GM12878 (cell line): ENCODE data around the gene PKD1L1.

Experiments
- CTCF ChIP-seq, 3 experiments: IDR thresholded peaks in 2 of 3; conservative IDR thresholded peaks in 1 of 3; 2 replicates each; pipeline ENCODE4 v1.5.1; 2011; ENCODE audit warnings: low read depth in 3 of 3, low read length in 3 of 3, mild to moderate bottlenecking in 3 of 3, control low read depth in 2 of 3, moderate library complexity in 2 of 3, inconsistent platforms in 1 of 3, mixed read lengths in 1 of 3; ENCODE audit not compliant: control insufficient read depth in 2 of 3, insufficient read depth in 1 of 3; ENCODE audit errors: extremely low read depth in 1 of 3
- EED ChIP-seq: sonication (generic); IDR thresholded peaks from 2 replicates; pipeline ENCODE4 v1.6.1; 2016; ENCODE audit warnings: antibody characterized with exemption, low read depth
- IKZF1 ChIP-seq: fragments of 450-650 bp; conservative IDR thresholded peaks from 2 replicates; pipeline ENCODE4 v1.6.1; 2017; ENCODE audit warnings: antibody characterized with exemption, mild to moderate bottlenecking
- POLR2AphosphoS2 ChIP-seq: IDR thresholded peaks from 2 replicates; pipeline ENCODE4 v1.6.1; 2011; ENCODE audit warnings: low read depth, mild to moderate bottlenecking, low read length, improper control_type of control experiment, moderate library complexity

DNA sequence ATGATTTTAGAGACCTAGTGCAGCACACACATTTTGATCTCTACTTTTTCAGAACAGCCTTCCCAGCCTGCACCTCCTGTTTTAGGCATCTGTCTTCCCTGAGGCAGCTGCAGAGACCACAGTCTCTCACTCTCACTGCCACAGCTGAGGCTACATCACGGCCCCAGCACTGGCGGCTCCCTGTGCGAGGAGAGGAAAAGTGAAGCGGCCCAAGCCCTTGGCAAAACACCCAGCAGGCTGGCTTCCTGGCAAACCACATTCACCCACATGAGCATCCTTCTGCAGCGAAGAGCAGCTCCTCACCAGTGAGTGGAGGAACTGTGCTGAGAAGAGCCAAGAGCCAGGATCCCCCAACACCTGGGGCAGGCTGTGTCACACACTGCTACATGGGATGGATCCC lies 17.2 kb upstream of the PKD1L1 start:
- TF ChIP-seq IKZF1 (no peak), EED (no peak), POLR2AphosphoS2 (no peak), CTCF (IDR thresholded peaks at IDR 0.05 in 2 of 3, conservative IDR thresholded peaks at IDR 0.05 in 1 of 3; ENCODE audit: control insufficient read depth in 2 of 3, extremely low read depth in 1 of 3, insufficient read depth in 1 of 3, low read depth in 3 of 3, low read length in 3 of 3) (no peak)
